HG03095 (cell line): ENCODE results near the gene GRM8.

ENCODE experiments used
- ATAC-seq: cut with Tn5 transposase; IDR thresholded peaks from one replicate; pipeline ENCODE4 v1.9.1; 2021; ENCODE audit warnings: moderate library complexity; ENCODE audit not compliant: unreplicated experiment

Gene GRM8

DNA sequence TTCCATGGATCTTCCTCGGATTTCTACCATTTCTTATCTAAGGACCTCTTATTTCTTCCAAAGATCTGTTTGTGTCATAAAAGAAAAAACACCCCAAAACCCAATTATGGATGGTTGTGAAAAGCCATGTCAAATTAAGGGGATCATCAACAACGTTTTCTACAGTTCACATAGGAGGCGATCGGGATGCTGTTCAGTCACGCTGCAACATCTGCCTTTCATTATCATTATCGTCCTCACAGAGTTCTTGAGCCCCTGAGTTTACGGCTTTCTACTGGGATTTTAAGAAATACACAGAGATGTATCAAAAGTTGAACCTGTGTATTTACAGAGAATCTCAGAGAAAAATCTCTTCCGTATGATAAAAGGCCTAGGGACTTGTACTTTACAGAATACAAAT lies 101.4 kb downstream of the GRM8 start:
- ATAC-seq = no peak

DNA sequence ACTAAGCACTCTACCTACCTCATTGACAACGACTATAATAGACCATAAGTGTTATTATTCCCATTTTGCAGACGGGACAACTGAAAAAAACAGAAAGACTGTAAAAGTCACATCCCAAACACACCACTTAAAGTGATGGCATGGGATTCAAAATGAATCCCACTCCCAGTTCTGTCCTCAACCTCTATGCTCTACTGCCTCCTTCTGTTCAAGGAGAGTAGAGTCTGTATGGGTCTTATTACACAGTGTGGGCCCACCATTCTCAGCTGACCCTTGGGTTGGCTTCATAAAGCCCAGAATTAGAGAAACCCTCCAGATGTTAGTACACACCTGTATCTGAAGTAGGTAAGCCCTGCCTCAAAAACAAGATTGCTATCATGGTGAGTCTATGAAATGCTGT lies 102.2 kb downstream of the GRM8 start:
- ATAC-seq = no peak

DNA sequence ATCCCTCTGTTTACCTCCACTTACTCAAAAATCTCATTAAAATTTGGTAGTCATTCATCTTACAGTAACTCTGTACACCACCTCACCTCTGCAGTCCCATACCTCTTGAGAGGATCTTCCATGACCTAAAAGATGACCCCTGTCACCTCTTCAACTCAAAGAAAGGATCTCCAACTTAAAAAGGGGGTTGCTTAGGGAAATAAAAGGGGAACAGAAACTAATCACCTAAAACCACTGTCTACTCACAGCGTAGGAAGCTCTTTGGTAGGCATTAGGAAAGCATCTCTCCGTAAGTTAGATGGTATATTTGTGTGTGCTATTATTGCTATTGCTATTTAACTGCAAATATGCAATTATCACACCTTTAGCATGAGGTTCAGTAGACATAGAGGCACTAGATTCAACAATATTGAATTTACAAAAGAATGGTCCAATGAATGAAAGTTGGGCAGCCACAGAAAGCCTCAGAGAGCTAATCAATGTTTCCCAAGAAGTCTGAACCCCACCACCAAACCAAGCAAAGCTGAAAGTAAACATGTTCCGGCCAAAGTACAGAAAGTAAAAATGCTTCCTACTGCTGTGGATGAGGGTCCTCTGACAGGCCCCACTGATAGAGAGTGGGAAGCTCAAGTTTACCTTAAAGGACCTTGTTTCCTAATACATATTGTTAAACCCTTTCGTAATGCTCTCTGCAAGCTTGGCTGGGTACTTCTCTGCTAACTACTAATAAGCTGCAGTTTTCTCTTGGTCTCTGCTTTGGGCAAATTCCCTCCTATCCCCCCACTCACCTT lies 105.8 kb downstream of the GRM8 start:
- no peak for ATAC-seq

DNA sequence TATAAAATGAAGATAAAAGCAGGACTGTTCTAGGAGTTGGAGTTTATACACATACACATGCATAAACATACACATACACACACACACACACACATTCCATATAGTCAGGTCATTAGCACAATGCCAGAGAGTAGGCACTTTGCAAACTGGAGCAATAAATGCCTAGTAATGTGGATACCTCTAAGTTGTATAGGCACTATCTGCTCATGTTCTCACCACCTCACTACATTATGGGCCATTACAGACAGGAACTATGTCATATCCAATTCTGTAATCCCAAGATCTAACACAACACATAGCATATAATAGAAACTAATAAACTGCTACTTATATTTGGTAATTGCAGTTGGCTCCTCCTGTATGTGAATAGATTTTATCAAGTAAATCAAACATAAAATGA lies 115.6 kb downstream of the GRM8 start:
- ATAC-seq = no peak

DNA sequence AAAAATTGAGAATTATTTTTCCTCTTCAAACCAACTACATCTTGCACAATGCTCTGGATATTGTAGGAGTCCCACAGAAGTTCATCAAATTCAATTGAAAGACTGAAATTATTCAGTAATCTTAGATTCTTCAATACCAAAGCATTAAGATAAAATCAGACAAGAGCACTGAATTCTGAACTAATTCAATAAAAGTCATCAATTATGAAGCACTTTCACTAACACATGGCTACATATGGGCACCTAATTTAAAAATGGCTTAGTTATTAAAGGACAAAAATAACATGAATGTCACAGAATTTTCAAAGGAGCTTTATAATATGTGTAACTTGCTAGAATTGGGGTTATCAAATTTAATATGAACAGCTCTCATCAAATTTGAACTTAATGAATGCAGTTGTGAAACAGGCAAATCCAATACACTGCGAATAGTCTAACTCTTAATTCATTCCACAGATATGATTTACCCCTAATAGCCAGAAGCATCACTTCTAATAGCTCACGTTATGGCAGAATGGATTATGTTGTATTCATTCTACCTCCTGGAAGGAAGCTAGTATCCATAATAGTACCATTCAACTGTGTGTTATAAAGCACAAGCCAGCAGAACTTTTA lies 116.8 kb downstream of the GRM8 start:
- no peak for ATAC-seq

DNA sequence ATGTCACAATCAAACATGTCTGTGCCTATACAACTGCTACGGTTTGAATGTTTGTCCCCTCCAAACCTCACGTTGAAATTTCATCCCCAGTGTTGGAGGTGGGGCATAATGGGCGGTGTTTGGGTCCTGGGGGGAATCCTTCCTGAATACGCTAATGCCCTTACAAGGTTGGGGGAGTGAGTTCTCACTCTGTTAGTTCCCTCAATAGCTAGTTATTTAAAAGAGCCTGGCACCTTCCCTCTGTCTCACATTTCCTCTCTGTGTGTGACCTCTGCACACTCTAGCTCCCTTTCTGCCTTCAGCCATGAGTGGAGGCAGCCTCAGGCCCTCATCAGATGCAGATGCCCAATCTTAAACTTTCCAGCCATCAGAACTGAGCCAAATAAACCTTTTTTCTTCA lies 129.5 kb downstream of the GRM8 start:
- no peak for ATAC-seq

DNA sequence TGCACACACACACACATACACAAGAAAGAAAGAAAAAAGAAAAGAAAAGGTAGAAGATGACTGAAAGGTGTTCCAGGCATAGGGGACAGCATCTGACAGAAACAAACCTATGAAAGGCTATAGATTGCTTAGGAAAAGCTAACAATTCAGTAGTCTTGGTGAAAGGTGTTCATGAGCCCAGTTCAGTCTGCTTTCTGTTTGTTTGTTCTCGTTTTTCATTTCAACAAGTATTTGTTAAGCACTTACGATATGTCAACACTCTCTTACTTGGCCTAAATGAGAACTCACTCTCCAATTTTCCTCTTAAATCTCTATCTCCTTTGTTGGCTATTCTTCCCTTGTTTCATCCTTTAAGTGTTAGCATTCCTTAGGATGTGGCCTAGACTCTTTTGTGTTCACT lies 133.2 kb downstream of the GRM8 start:
- ATAC-seq = no peak

DNA sequence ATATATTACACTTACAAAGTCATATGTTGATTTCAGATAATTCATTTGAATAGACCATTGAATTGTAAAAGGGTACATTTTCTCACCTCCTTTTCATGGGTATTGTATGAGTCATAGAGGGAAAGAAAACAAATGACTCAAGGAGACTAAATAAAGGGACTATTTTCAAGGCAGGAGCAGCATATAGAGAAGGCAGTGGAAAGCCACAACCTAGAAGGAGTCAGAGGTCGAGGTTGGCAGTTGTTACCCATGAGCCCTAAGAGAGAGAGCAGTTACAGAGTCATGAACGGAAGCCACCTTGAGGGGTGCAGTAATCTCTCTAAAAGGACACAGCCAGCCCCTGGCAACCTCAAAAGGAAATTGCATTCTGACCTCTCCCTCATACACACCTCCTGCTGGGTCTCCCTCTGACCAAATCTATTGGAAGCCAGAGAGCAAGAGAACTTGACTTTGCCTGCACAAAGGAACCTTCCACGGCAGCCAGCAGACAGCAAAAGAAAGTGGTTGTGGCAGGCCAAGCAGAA lies 137.9 kb downstream of the GRM8 start:
- ATAC-seq = no peak

DNA sequence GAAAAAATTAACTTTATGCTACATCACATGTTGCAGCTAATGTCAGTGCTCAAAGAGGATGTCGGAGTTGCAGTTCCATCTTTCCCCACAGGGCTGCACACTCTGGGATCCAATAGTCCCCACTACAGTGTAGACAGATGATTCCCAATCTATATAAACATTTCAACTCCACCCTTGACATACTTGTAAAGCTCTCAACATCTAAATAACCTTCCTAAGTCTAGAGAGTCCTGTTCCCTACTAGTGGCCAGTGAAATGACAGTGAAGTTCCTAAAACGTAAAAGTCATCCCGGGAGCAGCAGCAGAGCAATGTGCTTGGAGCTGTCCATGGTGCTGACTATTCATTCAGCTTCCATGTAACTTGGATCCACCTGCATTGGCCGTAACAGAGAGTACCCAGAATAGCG lies 145.1 kb downstream of the GRM8 start:
- ATAC-seq = peak; percentile 91

DNA sequence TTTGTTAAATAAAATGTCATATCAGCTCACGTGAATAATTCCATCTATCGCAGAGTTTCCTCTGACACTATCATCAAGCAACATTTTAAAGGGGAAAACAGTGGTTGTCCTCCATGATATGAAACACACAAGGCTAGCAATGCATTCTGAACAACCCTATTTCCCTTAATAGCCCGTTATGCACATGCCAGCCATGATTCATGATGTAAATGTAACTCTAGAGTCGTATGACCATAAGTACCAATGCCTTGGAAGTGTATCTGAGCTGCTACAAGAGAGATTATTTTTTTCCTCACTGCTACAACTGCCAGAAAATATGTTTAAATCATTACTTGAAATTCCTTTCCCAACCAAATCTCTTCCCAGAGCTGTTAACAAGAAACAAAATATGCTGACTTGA lies 159.4 kb downstream of the GRM8 start:
- no peak for ATAC-seq

DNA sequence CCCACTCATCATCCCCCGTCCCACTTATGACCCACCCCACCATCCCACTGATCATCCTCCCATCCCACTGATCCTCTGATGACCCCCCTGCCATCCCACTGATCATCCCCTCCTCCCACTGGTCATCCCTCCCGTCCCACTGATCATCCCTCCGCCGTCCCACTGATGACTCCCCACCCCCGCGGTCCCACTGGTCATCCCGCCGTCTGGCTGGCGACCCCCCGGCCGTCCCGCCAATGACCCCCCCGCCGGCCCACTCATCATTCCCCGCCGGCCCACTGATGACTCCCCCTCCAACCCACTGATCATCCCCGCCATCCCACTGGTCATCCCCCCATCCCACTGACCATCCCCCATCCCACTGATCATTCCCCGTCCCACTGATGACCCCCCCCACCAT lies 161.1 kb downstream of the GRM8 start:
- ATAC-seq = no peak

DNA sequence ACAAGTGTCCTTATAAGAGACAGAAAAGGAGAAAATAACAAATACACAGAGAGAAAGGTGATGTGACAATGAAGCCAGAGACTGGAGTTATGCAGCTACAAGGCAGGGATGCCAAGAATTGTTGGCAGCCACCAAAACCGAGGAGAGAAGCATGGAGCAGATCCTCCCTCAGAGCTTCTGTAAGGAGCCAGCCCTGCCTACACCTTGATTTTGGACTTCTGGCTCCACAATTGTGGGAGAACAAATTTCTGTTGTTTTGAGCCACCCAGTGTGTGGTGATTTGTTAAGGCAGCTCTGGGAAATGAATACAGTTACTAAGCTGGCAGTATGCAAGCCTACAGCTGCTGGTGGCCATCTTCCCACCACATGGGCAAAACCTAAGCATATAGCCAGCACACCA lies 163.6 kb downstream of the GRM8 start:
- no peak for ATAC-seq

DNA sequence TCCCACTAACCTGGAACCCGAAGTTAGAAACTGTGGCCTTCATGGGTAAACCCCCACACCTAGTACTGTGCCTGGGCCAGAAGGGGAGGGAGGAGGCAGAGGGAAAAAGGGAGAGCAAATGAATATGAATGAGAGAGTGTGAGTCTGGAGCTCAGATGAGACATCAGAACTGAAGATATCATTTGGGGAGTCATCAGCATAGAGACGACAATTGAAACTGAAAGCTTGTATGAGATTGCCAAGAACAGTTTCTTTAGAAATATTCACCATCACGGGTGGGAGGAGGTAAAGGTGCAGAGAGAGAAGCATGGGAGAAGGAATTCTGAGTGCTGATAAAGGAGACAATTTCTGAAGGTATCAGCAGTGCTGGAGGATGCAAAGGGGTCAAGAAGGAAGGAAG lies 171.2 kb downstream of the GRM8 start:
- no peak for ATAC-seq

DNA sequence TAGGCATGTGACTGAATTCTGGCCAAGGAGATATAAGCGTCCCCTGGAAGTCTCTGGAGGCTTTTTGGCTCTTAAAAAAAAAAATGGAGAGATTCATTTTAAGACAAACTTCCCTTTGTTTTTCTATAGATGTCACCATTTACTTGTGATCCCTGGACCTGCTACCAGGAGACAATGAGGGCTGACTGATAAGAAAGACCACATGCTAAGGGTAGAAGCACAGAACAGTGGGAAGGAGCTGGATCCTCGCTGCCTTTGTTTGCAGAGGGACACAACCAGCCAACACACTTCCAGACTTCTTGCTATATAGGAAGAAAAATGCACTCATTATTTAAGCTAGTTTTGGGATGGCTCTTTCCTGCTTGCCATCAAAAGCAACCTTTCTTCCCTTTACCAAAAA lies 172.2 kb downstream of the GRM8 start:
- ATAC-seq = no peak

DNA sequence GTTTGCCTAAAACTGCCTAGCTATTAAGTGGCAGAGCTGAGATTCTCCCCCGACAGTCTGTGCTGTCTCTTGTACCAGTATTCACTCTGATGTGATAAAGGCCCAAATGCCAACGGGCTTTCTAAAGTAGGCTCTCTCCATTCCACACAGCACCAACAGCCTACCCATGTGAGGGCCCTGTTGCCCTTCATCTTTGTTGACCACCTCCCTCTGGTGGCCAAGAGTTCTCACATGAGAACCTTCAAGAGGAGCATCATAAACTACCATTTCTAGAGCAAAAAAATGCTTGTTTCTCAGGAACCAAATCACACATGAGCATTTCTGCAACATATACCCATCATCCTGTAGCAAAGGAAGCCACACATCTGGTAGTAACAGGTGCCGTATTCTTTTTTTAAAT lies 185.8 kb downstream of the GRM8 start:
- no peak for ATAC-seq

DNA sequence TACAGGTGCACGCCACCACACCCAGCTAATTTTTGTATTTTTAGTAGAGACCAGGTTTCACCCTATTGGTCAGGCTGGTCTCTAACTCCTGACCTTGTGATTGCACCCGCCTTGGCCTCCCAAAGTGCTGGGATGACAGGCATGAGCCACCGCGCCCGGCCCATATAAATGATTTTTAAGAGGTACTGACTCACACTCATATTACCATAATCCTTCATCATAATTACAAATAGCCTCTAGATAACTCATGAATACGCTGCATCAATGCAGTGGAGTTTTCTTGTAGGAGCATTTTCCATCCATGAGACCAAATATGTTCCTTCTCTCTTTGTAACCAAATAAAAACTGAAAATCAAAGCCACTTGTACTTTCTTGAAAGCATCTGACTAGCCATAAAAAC lies 193.3 kb downstream of the GRM8 start:
- ATAC-seq = no peak

DNA sequence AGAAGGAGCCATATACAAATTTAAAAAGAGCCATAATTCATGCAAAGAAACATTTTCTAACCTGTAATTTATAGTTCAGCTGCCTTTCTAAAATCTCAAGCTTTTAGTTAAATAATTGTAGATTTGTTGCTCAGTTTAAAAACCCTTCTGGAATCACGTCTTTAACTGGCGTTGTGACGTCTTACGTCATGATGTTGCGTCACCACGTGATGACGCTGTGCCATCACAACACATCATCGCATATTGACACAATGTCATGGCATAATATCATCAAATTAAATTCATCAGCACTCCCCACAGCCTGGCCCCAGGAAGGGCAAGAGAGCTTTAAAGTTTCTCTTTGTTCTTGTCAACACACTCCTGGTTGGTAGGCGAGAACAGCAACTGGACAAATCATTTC lies 194.8 kb downstream of the GRM8 start:
- no peak for ATAC-seq

DNA sequence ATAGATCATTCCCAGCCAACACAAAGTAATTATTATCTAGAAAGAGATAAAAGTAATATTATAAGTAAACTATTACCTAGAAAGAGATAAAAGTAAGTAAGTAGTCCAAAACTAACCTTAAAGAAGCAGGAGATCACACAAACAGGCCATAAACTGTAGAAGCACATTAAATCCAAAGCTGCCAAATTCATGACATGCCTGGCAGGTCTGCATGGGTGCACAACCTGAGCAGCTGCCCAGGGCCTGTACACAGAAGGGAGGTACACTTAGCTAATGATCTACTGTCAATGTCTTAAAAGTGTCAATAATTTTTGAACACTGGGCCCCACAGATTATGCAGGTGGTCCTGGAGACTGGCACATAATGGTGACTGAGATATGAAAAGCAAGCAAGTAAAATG lies 196.5 kb downstream of the GRM8 start:
- no peak for ATAC-seq

DNA sequence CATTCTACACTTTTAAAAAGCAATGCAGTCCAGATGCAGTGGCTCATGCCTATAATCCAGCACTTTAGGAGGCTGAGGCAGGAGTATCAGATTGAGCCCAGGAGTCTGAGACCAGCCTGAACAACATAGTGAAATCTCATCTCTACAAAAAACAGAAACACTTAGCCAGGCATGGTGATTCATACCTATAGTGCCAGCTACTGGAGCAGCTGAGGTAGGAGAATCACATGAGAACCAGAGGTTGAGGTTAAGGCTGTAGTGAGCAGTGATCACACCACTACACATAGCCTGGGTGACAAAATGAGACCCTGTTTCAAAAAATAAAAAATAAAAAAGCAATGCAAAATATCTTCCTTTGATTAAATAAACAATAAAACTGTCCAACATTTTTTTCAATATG lies 205.2 kb downstream of the GRM8 start:
- ATAC-seq = no peak

DNA sequence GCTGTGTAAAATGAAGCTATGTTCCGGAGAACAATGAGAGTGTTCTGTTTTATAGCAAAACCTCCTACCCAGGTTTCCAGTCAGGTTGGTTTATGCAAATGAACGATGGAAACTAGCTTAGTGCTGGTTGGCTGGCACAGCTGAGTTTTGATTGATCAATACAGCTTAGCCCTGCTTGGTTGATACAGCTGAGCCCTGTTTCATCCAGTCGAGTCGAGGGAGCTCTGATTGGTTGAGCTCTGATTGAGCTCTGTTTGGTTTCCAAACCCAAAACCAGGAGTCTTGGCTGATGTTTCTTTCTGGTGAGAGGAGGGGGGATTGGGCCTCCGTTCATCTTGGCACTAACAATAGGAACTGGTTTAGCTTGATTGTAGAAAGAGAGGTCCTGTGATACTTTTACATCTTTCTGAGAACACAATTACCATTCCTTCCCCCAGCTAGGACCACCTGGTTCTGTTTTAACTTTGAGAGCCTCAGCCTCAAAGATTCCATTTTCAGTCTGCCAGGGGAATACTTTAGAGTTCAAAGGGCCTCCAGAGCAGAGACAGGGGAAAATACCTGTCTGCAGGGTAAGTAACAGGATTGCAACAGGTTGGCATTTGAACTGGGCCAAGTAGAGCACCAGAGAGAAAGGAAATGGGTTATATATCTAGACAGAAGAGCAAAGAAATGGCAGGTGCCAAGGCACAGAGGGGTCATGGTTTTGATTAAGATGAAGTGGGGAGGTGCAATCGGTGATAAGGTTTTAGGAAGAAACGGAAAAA lies 210.9 kb downstream of the GRM8 start:
- no peak for ATAC-seq

DNA sequence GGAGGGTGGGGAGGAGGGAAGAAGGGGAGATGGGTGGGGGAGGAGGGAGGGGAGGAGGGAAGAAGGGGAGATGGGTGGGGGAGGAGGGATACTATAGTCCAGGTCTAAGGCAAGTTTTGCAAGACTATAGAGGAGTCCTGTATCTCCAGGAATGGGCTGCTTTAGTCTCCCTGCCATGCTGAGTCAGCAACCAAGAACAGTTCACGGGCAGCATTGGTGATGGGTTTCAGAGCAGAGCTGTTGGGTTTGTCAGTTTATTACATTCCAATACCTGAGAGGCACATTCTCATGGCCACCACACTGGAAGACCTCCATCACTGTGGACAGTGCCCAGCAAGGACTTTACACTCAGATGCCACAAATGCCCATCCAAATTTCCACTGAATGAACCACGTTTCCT lies 212.7 kb downstream of the GRM8 start:
- ATAC-seq = no peak

DNA sequence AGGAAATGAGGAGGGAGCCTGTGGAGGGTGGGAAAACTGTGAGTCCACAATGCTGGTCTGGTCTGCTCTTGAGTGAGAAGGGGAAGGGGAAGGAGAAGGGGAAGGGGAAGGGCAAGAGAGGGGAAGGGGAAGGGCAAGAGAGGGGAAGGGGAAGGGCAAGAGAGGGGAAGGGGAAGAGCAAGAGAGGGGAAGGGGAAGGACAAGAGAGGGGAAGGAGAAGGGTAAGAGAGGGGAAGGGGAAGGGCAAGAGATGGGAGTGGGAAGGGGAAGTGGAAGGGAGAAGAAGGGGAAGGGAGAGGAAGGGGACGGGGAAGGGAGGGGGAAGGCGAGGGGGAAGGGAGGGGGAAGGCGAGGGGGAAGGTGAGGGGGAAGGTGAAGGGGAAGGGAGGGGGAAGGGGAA lies 213.2 kb downstream of the GRM8 start:
- ATAC-seq = no peak
